Stimulated activated naive B cell treated with anti-CD40 and anti-IgM and Interleukin-4, amounts not matched to agents 10 μg/mL and 1 μg/mL and 100 μg/mL, for 72 hours (primary cell): ENCODE data around the gene CATSPER4.

Experiments
- ATAC-seq, 2 donors: fragments of 150-1000 bp; cut with Tn5 transposase; replicated peaks; 2 replicates each; pipeline ENCODE4 v1.10.0; 2021; ENCODE audit warnings: moderate library complexity in 1 of 2
- DNase-seq: peaks from one replicate; pipeline ENCODE4 v3.0.0; 2021
- H3K27ac Mint-ChIP-seq: one replicate; pipeline ENCODE4 v1.8.0; 2022; ENCODE audit warnings: mild to moderate bottlenecking, mixed read lengths
- H3K27me3 Mint-ChIP-seq, 2 donors: one replicate each; pipeline ENCODE4 v1.8.0; 2022; ENCODE audit warnings: mixed read lengths in 2 of 2
- H3K36me3 Mint-ChIP-seq, 2 donors: one replicate each; pipeline ENCODE4 v1.8.0; 2022; ENCODE audit warnings: mixed read lengths in 2 of 2, mild to moderate bottlenecking in 1 of 2
- H3K4me1 Mint-ChIP-seq, 2 donors: one replicate each; pipeline ENCODE4 v1.8.0; 2022; ENCODE audit warnings: mixed read lengths in 2 of 2, mild to moderate bottlenecking in 1 of 2
- H3K4me3 Mint-ChIP-seq, 2 donors: one replicate each; pipeline ENCODE4 v1.8.0; 2022; ENCODE audit warnings: mild to moderate bottlenecking in 2 of 2, mixed read lengths in 2 of 2, moderate library complexity in 1 of 2
- H3K9me3 Mint-ChIP-seq, 2 donors: one replicate each; pipeline ENCODE4 v1.8.0; 2022; ENCODE audit warnings: mixed read lengths in 2 of 2, mild to moderate bottlenecking in 1 of 2

CATSPER4 gene

DNA sequence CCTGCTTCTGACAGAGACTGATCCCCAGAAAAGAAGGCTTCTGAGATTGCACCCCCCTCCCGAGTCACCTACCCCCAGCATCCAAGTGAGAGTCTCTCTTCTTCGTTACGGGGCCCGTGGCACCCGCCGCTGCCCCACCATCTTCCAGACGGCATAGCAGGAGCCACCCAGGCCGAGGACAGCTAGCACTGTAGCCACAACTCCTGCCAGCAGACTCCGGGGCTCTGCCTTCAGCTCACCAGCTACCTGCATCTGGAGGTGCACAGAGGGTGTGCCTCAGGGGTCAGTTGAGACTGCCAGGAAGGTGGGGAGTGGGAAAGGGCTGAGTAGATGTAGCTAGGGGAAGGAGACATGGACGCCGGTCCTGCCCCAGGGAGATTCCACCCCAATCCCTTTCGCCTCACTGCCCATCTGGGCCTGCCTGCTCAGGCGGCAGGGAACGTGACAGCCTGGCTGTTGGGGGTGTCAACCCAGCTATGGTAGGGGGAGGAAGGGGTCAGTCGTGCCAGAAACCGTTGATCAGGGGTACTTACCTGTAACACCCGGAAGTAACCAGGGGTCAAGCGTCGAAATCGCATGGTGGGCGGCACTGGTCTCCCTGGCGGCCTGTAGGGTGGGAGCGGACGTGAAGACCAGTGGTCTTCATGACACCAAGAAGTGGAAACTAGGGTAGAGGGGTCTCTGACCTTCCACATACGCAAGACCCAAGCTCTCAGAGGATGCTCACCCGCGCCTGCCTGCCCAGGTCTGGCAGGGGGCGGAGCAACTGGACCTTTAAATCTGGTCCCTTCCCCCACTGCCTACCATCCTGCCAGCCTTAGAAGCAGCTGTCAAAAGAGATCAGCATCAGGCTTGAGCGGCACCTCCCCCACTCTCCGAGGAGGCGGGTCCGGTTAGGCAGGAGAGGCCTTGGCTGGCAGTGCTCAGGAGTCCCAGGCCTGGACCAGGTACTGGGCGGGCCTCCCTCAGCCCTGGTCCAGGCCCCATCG, 19.0 kb upstream of the CATSPER4 start, which contains the start of gene ZNF593OS:
Gene ZNF593OS, minus strand, starts transcription at position 749 of the 989 bp plus-strand sequence. Its CDS starts 171 bp downstream, at position 578.
- no peak for DNase-seq
- Mint-ChIP-seq H3K27ac (peak within 1 kb of the TSS; percentile 97), H3K27me3 (no peaks in the 10 kb centered on the region), H3K4me1 (peaks cover 12 to 28% of the 10 kb centered on the region in 2 donors), H3K36me3 (peaks cover 9 to 11% of the 10 kb centered on the region in 2 donors), H3K4me3 (peak within 1 kb of the TSS; percentile 92 to 98), H3K9me3 (no peaks in the 10 kb centered on the region)
- ATAC-seq, result no peak

DNA sequence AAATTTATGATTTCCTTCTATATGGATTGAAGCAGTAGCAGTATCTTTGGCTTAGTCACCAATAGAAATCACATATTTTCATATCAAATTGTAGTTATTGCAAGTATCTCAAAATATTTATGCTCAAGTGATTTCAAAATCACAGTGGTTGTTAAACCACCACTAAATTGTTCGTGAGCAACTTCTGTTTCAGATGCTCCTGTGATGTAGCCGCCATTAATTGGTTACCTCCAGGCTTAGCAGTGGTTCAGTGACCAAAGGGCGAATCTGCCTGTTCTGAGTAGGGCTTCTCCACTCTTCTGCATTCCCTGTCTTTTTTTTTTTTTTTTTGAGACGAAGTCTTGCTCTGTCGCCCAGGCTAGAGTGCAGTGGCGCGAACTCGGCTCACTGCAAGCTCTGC, 15.1 kb upstream of the CATSPER4 start:
- Mint-ChIP-seq H3K4me1 (peaks cover 10 to 18% of the 10 kb centered on the region in 2 donors), H3K27ac (no peak overlapping the region), H3K27me3 (no peaks in the 10 kb centered on the region), H3K4me3 (no peak overlapping the region), H3K9me3 (no peaks in the 10 kb centered on the region), H3K36me3 (peaks cover 6 to 11% of the 10 kb centered on the region in 2 donors)
- DNase-seq, result no peak
- ATAC-seq, result no peak

DNA sequence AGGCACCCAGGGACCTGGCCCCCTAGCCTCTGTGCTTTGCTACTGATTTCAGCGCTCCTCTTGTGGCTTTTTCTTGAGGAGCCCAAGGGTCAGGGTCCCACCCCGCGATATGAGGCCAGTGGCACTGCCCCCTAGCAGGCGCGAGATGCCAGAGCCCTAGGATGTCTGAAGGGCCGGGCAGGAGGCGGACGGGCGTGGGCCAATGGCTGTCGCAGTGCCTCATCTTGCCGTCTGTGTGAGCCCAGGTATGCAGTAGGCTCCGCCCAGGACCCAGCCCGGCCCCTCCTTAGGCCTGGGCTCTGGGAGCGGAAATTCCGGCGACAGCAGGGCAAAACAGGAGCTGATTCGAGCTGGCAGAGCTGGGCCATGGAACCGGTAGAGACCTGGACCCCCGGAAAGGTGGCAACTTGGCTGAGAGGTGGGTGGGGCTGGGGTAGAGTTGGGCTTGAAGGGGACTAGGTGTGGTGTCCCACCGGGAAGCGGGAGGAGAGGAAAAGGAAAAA, 13.2 kb upstream of the CATSPER4 start, which contains the start of gene CNKSR1:
Gene CNKSR1, plus strand, starts transcription at position 310 of the 503 bp plus-strand sequence. Its CDS starts 57 bp downstream, at position 367.
- Mint-ChIP-seq H3K27ac (peak within 1 kb of the TSS; percentile 7), H3K9me3 (no peaks in the 10 kb centered on the region), H3K36me3 (peaks cover 0 to 4% of the 10 kb centered on the region in 2 donors), H3K27me3 (no peaks in the 10 kb centered on the region), H3K4me3 (peak within 1 kb of the TSS in 1 of 2 donors; percentile 45), H3K4me1 (peaks cover 1 to 5% of the 10 kb centered on the region in 2 donors)
- DNase-seq (no peak), ATAC-seq (no peak)

DNA sequence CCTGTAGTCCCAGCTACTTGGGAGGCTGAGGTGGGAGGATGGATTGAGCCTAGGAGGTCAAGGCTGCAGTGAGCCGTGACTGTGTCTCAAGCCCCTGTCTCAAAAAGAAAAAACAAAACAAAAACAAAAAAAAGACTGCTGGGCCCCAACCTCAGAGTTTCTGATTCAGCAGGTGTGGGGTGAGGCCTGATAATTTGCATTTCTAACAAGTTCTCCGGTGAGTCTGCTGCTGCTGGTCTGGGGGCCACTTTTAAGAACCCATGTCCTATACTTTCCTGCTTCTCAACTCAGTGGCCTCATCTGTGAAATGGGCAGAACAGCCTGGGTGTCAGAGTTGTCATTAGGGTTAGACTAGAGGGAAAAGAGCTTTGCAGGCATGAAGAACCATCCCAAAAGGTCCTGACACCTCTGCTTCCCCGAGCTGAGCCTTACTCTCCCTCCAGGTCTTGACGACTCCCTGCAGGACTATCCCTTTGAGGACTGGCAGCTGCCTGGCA, 10.3 kb upstream of the CATSPER4 start:
- Mint-ChIP-seq H3K27me3 (no peaks in the 10 kb centered on the region), H3K9me3 (no peaks in the 10 kb centered on the region), H3K4me1 (no peaks in the 10 kb centered on the region), H3K4me3 (no peak overlapping the region), H3K27ac (no peak overlapping the region), H3K36me3 (no peaks in the 10 kb centered on the region)
- DNase-seq, result no peak
- ATAC-seq, result no peak

DNA sequence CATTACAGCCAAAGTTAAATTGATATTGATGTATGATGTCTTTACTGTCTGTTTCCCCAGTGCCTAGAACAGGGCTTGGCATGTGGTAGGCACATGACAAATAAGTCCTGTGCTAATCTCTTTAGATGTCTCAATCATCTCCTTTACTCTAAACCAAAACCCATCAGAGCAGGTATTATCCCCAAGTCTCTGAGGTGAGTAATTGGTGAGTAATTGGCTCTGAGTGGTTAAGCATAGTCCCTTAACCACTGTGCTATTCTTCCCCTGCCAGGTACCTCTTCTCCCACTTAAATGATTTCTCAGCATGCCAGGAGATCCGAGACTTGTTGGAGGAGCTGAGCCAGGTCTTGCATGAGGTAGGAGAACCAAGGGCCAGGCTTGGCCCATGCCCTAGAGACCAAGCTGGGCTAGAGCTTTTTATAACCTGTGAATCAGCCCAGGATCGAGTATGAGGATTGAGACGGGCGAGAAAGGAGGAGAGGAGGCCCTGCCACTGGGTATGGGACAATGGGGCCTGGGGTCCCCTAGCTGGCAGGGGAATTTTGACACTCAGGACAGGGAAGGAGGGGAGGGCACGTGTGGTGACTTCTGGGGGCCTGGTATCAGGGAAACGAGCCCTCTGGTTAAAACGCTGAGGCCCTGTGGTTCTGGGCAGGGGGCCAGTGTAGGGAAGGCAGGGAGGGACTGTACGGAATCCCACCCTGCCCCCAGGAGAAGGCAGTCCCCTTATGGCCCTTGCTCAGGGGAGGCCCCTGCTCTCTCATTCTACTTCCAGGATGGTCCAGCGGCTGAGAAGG, 8.6 kb upstream of the CATSPER4 start:
- no peaks in the 10 kb centered on the region for H3K27me3 Mint-ChIP-seq
- peaks cover 0 to under 1% of the 10 kb centered on the region in 2 donors for H3K36me3 Mint-ChIP-seq
- no peaks in the 10 kb centered on the region for H3K4me1 Mint-ChIP-seq
- DNase-seq (no peak), ATAC-seq (no peak)
- no peaks in the 10 kb centered on the region for H3K9me3 Mint-ChIP-seq
- H3K4me3 Mint-ChIP-seq, result no peak overlapping the region
- H3K27ac Mint-ChIP-seq, result peak overlapping the region; percentile 63

DNA sequence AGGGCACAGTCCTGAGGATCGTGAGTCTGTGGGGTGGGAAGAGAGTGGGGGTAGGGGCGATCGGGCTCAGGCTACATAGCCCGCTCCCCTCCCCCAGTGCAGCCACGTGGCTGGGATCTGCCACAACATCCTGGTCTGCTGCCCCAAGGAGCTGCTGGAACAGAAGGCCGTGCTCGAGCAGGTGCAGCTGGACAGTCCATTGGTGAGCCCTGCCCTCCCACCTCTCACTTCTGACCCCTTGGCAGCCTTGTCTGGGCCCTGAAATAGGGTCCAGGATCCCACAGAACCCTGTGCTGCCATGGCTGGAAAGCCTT, 8.1 kb upstream of the CATSPER4 start:
- no peak overlapping the region for H3K27ac Mint-ChIP-seq
- no peaks in the 10 kb centered on the region for H3K9me3 Mint-ChIP-seq
- no peak for ATAC-seq
- H3K4me3 Mint-ChIP-seq, result no peak overlapping the region
- H3K27me3 Mint-ChIP-seq, result no peaks in the 10 kb centered on the region
- no peak for DNase-seq
- H3K4me1 Mint-ChIP-seq, result no peaks in the 10 kb centered on the region
- peaks cover 0 to 3% of the 10 kb centered on the region in 2 donors for H3K36me3 Mint-ChIP-seq

DNA sequence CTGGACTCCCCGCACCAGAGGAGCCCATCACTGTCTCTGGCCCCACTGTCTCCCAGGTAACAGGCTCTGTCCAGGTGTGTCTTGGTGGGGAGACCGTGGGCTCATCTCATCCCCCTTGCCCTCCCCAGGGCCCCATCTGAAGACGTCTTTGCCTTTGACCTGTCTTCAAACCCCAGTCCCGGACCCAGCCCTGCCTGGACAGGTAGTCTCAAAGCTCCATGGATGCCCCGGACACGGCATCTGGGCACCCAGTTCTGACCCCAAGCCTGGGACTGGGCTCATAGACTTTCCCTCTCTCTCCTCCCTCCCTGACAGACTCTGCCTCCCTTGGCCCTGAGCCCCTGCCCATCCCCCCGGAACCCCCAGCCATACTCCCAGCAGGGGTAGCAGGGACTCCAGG, 6.3 kb upstream of the CATSPER4 start:
- H3K27me3 Mint-ChIP-seq, result no peaks in the 10 kb centered on the region
- H3K9me3 Mint-ChIP-seq, result no peaks in the 10 kb centered on the region
- DNase-seq, result no peak
- no peak overlapping the region for H3K4me3 Mint-ChIP-seq
- H3K27ac Mint-ChIP-seq, result no peak overlapping the region
- ATAC-seq, result no peak
- no peaks in the 10 kb centered on the region for H3K4me1 Mint-ChIP-seq
- H3K36me3 Mint-ChIP-seq, result peaks cover 0 to 3% of the 10 kb centered on the region in 2 donors

DNA sequence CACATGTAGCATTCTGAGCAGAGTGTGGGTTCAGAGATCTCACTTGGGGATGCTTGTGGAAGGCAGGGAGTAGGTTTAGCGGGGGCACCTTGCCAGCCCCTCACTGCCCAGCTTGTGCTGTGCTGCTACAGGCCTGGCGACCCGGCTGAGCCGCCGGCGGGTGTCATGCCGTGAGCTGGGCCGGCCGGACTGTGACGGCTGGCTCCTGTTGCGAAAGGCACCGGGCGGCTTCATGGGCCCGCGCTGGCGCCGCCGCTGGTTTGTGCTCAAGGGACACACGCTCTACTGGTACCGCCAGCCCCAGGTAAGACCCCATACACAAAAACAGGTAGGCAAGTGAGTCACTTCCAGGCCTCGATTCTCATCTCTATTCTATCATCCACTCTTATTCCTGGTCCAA, 5.5 kb upstream of the CATSPER4 start:
- Mint-ChIP-seq H3K36me3 (peaks cover 0 to 9% of the 10 kb centered on the region in 2 donors), H3K4me3 (no peak overlapping the region), H3K9me3 (no peaks in the 10 kb centered on the region), H3K27me3 (no peaks in the 10 kb centered on the region), H3K27ac (no peak overlapping the region), H3K4me1 (no peaks in the 10 kb centered on the region)
- no peak for ATAC-seq
- DNase-seq, result no peak

DNA sequence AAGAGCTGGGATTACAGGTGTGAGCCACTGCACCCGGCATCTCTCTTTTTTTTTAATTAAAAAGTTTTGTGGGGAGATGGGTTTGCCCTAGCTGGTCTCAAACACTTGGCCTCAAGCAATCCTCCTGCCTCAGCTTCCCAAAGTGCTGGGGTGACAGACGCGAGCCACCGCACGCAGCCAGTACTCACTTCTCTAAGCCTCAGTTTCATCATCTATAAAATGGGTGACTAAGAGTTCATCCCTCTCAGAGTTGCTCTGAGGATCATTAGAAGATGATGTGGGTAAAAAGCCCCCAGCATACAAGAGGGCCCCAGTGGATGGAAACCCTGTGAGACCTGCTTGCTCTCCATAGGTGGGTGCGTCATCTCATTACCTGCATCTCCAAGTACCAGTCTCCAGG, 2.5 kb upstream of the CATSPER4 start:
- DNase-seq (no peak), ATAC-seq (no peak)
- peaks cover 0 to 9% of the 10 kb centered on the region in 2 donors for H3K36me3 Mint-ChIP-seq
- H3K4me1 Mint-ChIP-seq, result peaks cover 0 to 5% of the 10 kb centered on the region in 2 donors
- no peak overlapping the region for H3K4me3 Mint-ChIP-seq
- H3K9me3 Mint-ChIP-seq, result no peaks in the 10 kb centered on the region
- no peaks in the 10 kb centered on the region for H3K27me3 Mint-ChIP-seq
- H3K27ac Mint-ChIP-seq, result no peak overlapping the region

DNA sequence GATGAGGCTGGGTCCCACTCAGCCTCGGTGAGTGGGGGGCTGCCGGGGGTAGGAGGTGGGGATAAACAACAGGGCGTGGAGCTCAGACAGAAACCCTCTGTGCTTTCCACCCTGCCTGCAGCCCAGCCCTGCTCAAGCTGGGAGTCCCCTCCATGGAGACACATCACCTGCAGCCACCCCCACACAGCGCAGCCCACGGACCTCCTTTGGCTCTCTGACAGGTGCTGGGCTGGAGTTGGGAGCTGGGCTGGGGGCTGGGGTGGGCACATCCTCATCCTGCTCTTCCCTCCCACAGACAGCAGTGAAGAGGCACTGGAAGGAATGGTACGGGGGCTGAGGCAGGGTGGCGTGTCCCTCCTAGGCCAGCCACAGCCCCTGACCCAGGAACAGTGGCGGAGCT, 1.9 kb upstream of the CATSPER4 start:
- no peak for DNase-seq
- Mint-ChIP-seq H3K27me3 (no peaks in the 10 kb centered on the region), H3K9me3 (no peaks in the 10 kb centered on the region), H3K4me3 (no peak overlapping the region), H3K27ac (no peak overlapping the region), H3K4me1 (peaks cover 0 to 5% of the 10 kb centered on the region in 2 donors), H3K36me3 (peaks cover 0 to 9% of the 10 kb centered on the region in 2 donors)
- no peak for ATAC-seq

DNA sequence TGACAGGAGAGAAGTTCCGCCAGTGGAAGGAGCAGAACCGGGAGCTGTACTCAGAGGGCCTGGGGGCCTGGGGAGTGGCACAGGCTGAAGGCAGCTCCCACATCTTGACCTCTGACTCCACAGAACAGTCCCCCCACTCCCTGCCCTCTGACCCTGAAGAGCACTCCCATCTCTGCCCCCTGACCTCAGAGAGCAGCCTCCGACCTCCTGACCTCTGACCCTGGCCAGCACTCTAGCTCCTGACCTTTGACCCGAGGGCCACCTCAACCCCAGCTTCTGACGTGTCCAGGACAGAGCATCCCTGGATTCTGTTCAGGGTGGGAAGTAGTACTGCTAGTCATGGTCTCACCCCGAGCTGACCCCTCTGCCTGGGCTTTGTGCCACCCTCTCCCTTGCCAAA, 1.1 kb upstream of the CATSPER4 start:
- Mint-ChIP-seq H3K4me1 (peaks cover 0 to 5% of the 10 kb centered on the region in 2 donors), H3K27me3 (no peaks in the 10 kb centered on the region), H3K36me3 (peaks cover 0 to 9% of the 10 kb centered on the region in 2 donors), H3K4me3 (no peak overlapping the region), H3K27ac (no peak overlapping the region), H3K9me3 (no peaks in the 10 kb centered on the region)
- DNase-seq, result no peak
- no peak for ATAC-seq

DNA sequence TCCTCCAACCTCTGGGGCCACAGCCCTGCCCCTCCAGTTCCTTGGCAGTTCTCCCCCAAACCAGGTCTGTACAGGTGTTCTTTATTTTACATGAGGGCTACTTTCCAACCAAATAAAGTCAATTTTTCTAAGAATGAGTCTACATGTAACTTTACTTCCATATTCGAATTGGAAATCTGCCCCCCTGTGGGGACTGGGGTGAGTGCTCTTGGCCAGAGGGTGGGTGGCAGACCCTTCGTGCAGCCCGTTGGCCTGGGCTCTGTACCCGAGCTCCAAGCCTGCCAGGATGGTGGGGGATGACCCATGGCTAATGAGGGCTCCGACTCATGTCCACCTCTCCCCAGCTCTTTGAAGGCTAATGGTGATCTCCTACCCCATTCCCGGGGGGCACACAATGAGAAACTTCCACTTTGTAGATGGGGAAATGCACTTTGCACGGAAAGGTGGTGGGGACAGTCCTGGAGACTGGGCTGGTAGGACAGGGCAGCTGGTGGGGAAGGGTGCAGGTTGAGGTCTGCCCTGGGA, 589 bp upstream of the CATSPER4 start:
- H3K27ac Mint-ChIP-seq, result no peak overlapping the region
- H3K4me3 Mint-ChIP-seq, result no peak overlapping the region

DNA sequence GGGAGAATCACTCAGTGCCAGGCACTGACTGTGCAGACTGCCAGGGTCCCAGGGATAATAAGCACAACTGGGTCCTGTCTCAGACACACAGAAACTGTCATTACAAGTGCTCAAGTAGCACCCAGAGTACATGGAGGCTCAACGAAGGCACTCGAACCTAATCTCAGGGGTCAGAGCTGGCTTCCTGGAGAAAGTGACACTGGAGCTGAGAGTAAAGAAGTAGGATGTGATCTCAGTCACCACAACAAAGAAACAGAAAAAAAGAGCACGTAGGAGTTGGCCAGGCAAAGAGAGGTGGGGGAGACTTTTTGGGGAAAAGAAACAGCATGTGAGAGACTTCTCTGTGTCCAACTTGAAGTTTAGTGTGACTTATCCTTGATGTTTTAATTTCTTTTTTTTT, 1.3 kb downstream of the CATSPER4 start:
- Mint-ChIP-seq H3K4me1 (peaks cover 0 to 5% of the 10 kb centered on the region in 2 donors), H3K4me3 (no peak overlapping the region), H3K27me3 (no peaks in the 10 kb centered on the region), H3K27ac (no peak overlapping the region), H3K36me3 (peaks cover 0 to 9% of the 10 kb centered on the region in 2 donors), H3K9me3 (no peaks in the 10 kb centered on the region)
- no peak for ATAC-seq
- no peak for DNase-seq

More for the DNA sequence above, 589 bp upstream of the CATSPER4 start:
- no peak for DNase-seq
- H3K36me3 Mint-ChIP-seq, result peaks cover 0 to 9% of the 10 kb centered on the region in 2 donors
- ATAC-seq, result no peak
- no peaks in the 10 kb centered on the region for H3K9me3 Mint-ChIP-seq
- peaks cover 0 to 5% of the 10 kb centered on the region in 2 donors for H3K4me1 Mint-ChIP-seq
- H3K27me3 Mint-ChIP-seq, result no peaks in the 10 kb centered on the region

DNA sequence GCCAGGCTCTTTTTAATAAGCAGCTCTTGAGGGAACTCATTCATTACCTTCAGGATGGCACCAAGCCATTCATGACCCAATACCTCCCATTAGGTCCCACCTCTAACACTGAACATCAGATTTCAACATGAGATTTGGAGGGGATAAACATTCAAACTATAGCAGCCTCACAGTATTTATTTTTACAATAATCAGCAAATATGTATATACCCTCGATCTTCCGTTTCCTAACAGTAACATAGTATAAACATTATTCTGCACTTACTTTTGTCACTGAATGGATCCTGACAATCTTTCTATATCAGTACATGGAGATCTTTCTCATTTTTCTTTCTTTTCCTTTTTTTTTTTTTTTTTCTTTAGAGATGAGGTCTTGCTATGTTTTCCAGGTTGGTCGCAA, 5.4 kb downstream of the CATSPER4 start:
- no peak overlapping the region for H3K27ac Mint-ChIP-seq

More for the DNA sequence above, 5.4 kb downstream of the CATSPER4 start:
- Mint-ChIP-seq H3K27me3 (peaks cover 5 to 12% of the 10 kb centered on the region in 2 donors), H3K9me3 (no peaks in the 10 kb centered on the region), H3K4me1 (peaks cover under 1 to 5% of the 10 kb centered on the region in 2 donors), H3K36me3 (no peaks in the 10 kb centered on the region), H3K4me3 (no peak overlapping the region)
- no peak for ATAC-seq
- DNase-seq, result no peak
